Astrocyte (in vitro differentiated cells and primary cell): ENCODE data around the gene MRPS23.

Source experiments
- CTCF ChIP-seq: IDR thresholded peaks from 2 replicates; pipeline ENCODE4 v1.5.1; 2011; ENCODE audit warnings: low read depth, mild to moderate bottlenecking, inconsistent platforms, low read length, moderate library complexity; ENCODE audit not compliant: insufficient read depth
- EZH2 ChIP-seq: IDR thresholded peaks from 2 replicates; pipeline ENCODE4 v1.6.1; 2012; ENCODE audit warnings: mild to moderate bottlenecking, low read length, inconsistent platforms; ENCODE audit not compliant: insufficient read depth

- TF ChIP-seq CTCF, result no peak
- no peak for TF ChIP-seq EZH2
Measured at GRCh38 chr17:57859601-57860413, 10.0 kb upstream of the MRPS23 start.
